Measurements from ENCODE around the gene PAPPA2. TPM values are rescaled to one million over a fixed set of nuclear protein-coding genes. Genes with fewer than 3 reads are reported as not detected.

PAPPA2 gene
- total and polyA plus RNA-seq, 9 donors: 0.01 to 0.69 (median 0.32) TPM; not detected in 4

DNA sequence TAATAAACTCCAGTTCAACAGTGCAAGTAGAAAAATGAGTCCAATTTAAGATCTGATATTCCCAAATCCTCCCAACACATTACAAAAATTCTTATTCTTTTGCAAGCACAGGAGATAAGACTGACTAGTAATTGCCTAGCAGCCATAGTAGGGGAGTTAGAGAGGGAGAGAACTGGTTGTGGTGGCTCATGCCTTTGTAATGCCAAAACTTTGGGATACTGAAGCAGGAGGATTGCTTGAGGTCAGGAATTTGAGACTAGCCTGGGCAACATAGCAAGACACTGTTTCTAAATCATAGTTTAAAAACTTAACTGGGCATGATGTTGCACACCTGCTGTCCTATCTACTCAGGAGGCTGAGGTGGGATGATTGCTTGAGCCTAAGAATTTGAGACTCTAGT is 26.7 kb upstream of the PAPPA2 start:
- H3K4me3 ChIP-seq: no peak overlapping the region
- no peaks in the 10 kb centered on the region for H3K4me1 ChIP-seq (ENCODE audit: insufficient read depth)
- H3K27me3 ChIP-seq: no peaks in the 10 kb centered on the region
- DNase-seq: no peak
- no peaks in the 10 kb centered on the region for H3K9me3 ChIP-seq
- no peaks in the 10 kb centered on the region for H3K36me3 ChIP-seq
- intact Hi-C loops (cut with DNase I): no loop called here
- TF ChIP-seq CTCF (IDR thresholded peaks at IDR 0.05) (no peak), POLR2A (IDR thresholded peaks at IDR 0.05) (no peak), EP300 (IDR thresholded peaks at IDR 0.05) (no peak)
- no peak overlapping the region for H3K27ac ChIP-seq

GRCh38 chr1:176440176-176440575 is 22.8 kb upstream of the PAPPA2 start:
- intact Hi-C loops (cut with DNase I): no loop called here
- Histone ChIP-seq H3K4me3 (no peak overlapping the region), H3K9me3 (no peaks in the 10 kb centered on the region), H3K27ac (no peak overlapping the region), H3K4me1 (ENCODE audit: insufficient read depth) (no peaks in the 10 kb centered on the region), H3K27me3 (no peaks in the 10 kb centered on the region), H3K36me3 (no peaks in the 10 kb centered on the region)
- TF ChIP-seq EP300 (IDR thresholded peaks at IDR 0.05) (no peak), POLR2A (IDR thresholded peaks at IDR 0.05) (no peak), CTCF (IDR thresholded peaks at IDR 0.05) (no peak)
- no peak for DNase-seq
- WGBS, 3 donors: 64 to 74% (median 69%) methylated on average over 2 of the region's 2 CpGs

- Histone ChIP-seq H3K4me1 (ENCODE audit: insufficient read depth) (no peaks in the 10 kb centered on the region), H3K36me3 (no peaks in the 10 kb centered on the region), H3K27me3 (no peaks in the 10 kb centered on the region), H3K4me3 (no peak overlapping the region), H3K9me3 (no peaks in the 10 kb centered on the region), H3K27ac (no peak overlapping the region)
- TF ChIP-seq EP300 (IDR thresholded peaks at IDR 0.05) (no peak), CTCF (IDR thresholded peaks at IDR 0.05) (no peak), POLR2A (IDR thresholded peaks at IDR 0.05) (no peak)
- intact Hi-C loops (cut with DNase I): no loop called here
- 77 to 84% (median 79%) methylated on average over 4 of the region's 4 CpGs for WGBS, 3 donors
- DNase-seq: no peak
These were observed 18.7 kb upstream of the PAPPA2 start for GRCh38 chr1:176444286-176444685.

- Histone ChIP-seq H3K27me3 (no peaks in the 10 kb centered on the region), H3K4me3 (no peak overlapping the region), H3K4me1 (ENCODE audit: insufficient read depth) (no peaks in the 10 kb centered on the region), H3K9me3 (no peaks in the 10 kb centered on the region), H3K36me3 (no peaks in the 10 kb centered on the region), H3K27ac (no peak overlapping the region)
- intact Hi-C loops (cut with DNase I): no loop called here
- TF ChIP-seq POLR2A (IDR thresholded peaks at IDR 0.05): no peak
- no peak for TF ChIP-seq CTCF (IDR thresholded peaks at IDR 0.05)
- no peak for TF ChIP-seq EP300 (IDR thresholded peaks at IDR 0.05)
- 66 to 78% (median 68%) methylated on average over 2 of the region's 2 CpGs for WGBS, 3 donors
- no peak for DNase-seq
These were observed 17.6 kb upstream of the PAPPA2 start for GRCh38 chr1:176445402-176445801.

GRCh38 chr1:176448340-176448739 is 14.6 kb upstream of the PAPPA2 start:
- H3K4me3 ChIP-seq: no peak overlapping the region
- no peaks in the 10 kb centered on the region for H3K36me3 ChIP-seq
- no peaks in the 10 kb centered on the region for H3K9me3 ChIP-seq
- no peak for TF ChIP-seq EP300 (IDR thresholded peaks at IDR 0.05)
- no peak for TF ChIP-seq CTCF (IDR thresholded peaks at IDR 0.05)
- no peak for TF ChIP-seq POLR2A (IDR thresholded peaks at IDR 0.05)
- H3K4me1 ChIP-seq (ENCODE audit: insufficient read depth): no peaks in the 10 kb centered on the region
- 66 to 77% (median 66%) methylated on average over 4 of the region's 4 CpGs for WGBS, 3 donors
- H3K27me3 ChIP-seq: no peaks in the 10 kb centered on the region
- intact Hi-C loops (cut with DNase I): no loop called here
- no peak for DNase-seq
- H3K27ac ChIP-seq: no peak overlapping the region
